Ovary (tissue), 9 donors: ENCODE measurements around the gene MSH2. TPM values are rescaled to one million over a fixed set of nuclear protein-coding genes. Genes with fewer than 3 reads are reported as not detected.
"Not testable (repeated sequence)": the region's sequence is repeated elsewhere in the genome, so short reads cannot be mapped to it uniquely, and the experiment has no call there.

Experiments used
- DNase-seq, 5 donors: peaks; one replicate each; pipeline ENCODE4 v3.0.0-alpha.2; 2019 to 2020
- H3K27ac ChIP-seq, 2 donors: fragments of 200-600 bp; one replicate each; pipeline versions ENCODE4 v1.5.1 to v1.8.0; 2019 to 2022
- H3K27me3 ChIP-seq: fragments of 200-600 bp; one replicate; pipeline ENCODE4 v1.8.0; 2022
- H3K36me3 ChIP-seq: fragments of 200-600 bp; sonication (generic); one replicate; pipeline ENCODE4 v1.5.1; 2019
- H3K4me1 ChIP-seq: one replicate; pipeline ENCODE4 v1.8.1; 2013; ENCODE audit warnings: mild to moderate bottlenecking, moderate library complexity; ENCODE audit not compliant: insufficient read depth
- H3K4me3 ChIP-seq: fragments of 200-600 bp; sonication (generic); one replicate; pipeline ENCODE4 v1.5.1; 2017
- H3K9me3 ChIP-seq, 2 donors: fragments of 200-600 bp in 1 of 2; sonication (generic) in 1 of 2; one replicate each; pipeline versions ENCODE4 v1.5.1 to v1.8.1; 2013 to 2019; ENCODE audit warnings: mild to moderate bottlenecking in 1 of 2, moderate library complexity in 1 of 2
- CTCF ChIP-seq, 3 donors: fragments of 450-650 bp in 2 of 3; fragments of 200-600 bp in 1 of 3; IDR thresholded peaks; one replicate each; pipeline versions ENCODE4 v1.5.1 to v1.8.0; 2016 to 2022; ENCODE audit warnings: antibody characterized with exemption in 3 of 3, mild to moderate bottlenecking in 1 of 3
- EP300 ChIP-seq: sonication (generic); formaldehyde crosslinking; IDR thresholded peaks from one replicate; pipeline ENCODE4 v1.6.1; 2017; ENCODE audit warnings: antibody characterized with exemption
- POLR2A ChIP-seq: fragments of 450-650 bp; IDR thresholded peaks from one replicate; pipeline ENCODE4 v1.6.1; 2017; ENCODE audit warnings: antibody characterized with exemption, mild to moderate bottlenecking, moderate library complexity
- WGBS, 3 donors: extraction: QIAGEN DNeasy Blood & Tissue Kit in 1 of 3; methylation state at CpG; one replicate each; pipeline versions ENCODE4 v1.1.5 to v1.1.7; 2013 to 2017; 5-methylcytosine and 5-hydroxymethylcytosine counted together
- intact Hi-C, 4 donors: fragments of 100-400 bp; cut with DNase I; formaldehyde crosslinking; loops; one replicate each; pipeline versions ENCODE4 v1.11.0 to v1.15.1; 2022 to 2023
- polyA plus RNA-seq, 2 donors: library from polyadenylated mRNA; stranded (reverse); fragments of 200-250 nt in 1 of 2; fragments of 350-450 nt in 1 of 2; fragmentation: Illumina TruSeq in 1 of 2; extraction: RNeasy Lipid Tissue Mini Kit (QIAGEN cat#74804) in 1 of 2; gene quantifications; one replicate each; pipeline ENCODE4 v1.2.3, GENCODE V29; 2013 to 2014
- total RNA-seq, 7 donors: library from RNA; depleted of rRNA in 2 of 7; stranded (reverse); fragments of >200 nt in 2 of 7; fragmentation: NEBNext Ultra II Directional in 3 of 7; extraction: Animal tissue kit (Norgen Biotek cat#: 25700) in 3 of 7; gene quantifications; one replicate each; pipeline versions ENCODE4 v1.1.0 to v1.2.4, GENCODE V29; 2016 to 2023
- donor health status: DM: no; HTN: no; CAD: no; lungs with moderate emphysema.
- donor health status: DM: no; HTN: no; CAD: no.
- donor health status: Bipolar disorder and iron deficiency.
- donor health status: DM: yes; HTN: yes; CAD: no.
- donor health status: DM: no; HTN: no; CAD: no.
- donor health status: DM: yes; HTN: yes; CAD: no.

MSH2 gene
- total and polyA plus RNA-seq, 9 donors: 8.5 to 16.4 (median 10.7) TPM

GRCh38 chr2:47414682-47415458, 11.9 kb downstream of the MSH2 start:
- Histone ChIP-seq H3K4me1 (no peaks in the 10 kb centered on the region), H3K9me3 (no peaks in the 10 kb centered on the region), H3K36me3 (no peaks in the 10 kb centered on the region), H3K4me3 (no peak overlapping the region), H3K27ac (no peak overlapping the region), H3K27me3 (no peaks in the 10 kb centered on the region)
- intact Hi-C loops: no loop called here
- DNase-seq: no peak
- no peak for TF ChIP-seq CTCF (IDR thresholded peaks at IDR 0.05)
- TF ChIP-seq EP300: no peak
- TF ChIP-seq POLR2A: no peak
- WGBS, 3 donors: 94 to 96% (median 95%) methylated on average over 7 of the region's 7 CpGs

- Histone ChIP-seq H3K9me3 (no peaks in the 10 kb centered on the region), H3K36me3 (no peaks in the 10 kb centered on the region), H3K27me3 (no peaks in the 10 kb centered on the region), H3K4me1 (no peaks in the 10 kb centered on the region), H3K4me3 (no peak overlapping the region), H3K27ac (no peak overlapping the region)
- no peak for DNase-seq
- intact Hi-C loops: no loop called here
- 62 to 85% (median 83%) methylated on average over 2 of the region's 2 CpGs for WGBS, 3 donors
- TF ChIP-seq EP300 (no peak), CTCF (IDR thresholded peaks at IDR 0.05) (no peak), POLR2A (no peak)
Measured at GRCh38 chr2:47420214-47420613, 17.3 kb downstream of the MSH2 start.

- DNase-seq, H3K9me3 ChIP-seq, H3K36me3 ChIP-seq, intact Hi-C loops, H3K4me3 ChIP-seq, H3K4me1 ChIP-seq, H3K27me3 ChIP-seq, H3K27ac ChIP-seq: not testable (repeated sequence)
- 84 to 94% (median 90%) methylated on average over 10 of the region's 10 CpGs for WGBS, 3 donors
Measured at GRCh38 chr2:47420683-47421082, 17.7 kb downstream of the MSH2 start.

- no peaks in the 10 kb centered on the region for H3K9me3 ChIP-seq
- intact Hi-C loops: no loop called here
- H3K4me3 ChIP-seq: no peak overlapping the region
- no peaks in the 10 kb centered on the region for H3K4me1 ChIP-seq
- WGBS, 3 donors: 95 to 98% (median 98%) methylated on average over 4 of the region's 4 CpGs
- H3K36me3 ChIP-seq: no peaks in the 10 kb centered on the region
- TF ChIP-seq POLR2A: no peak
- no peak for TF ChIP-seq CTCF (IDR thresholded peaks at IDR 0.05)
- no peak for TF ChIP-seq EP300
- H3K27me3 ChIP-seq: no peaks in the 10 kb centered on the region
- no peak overlapping the region for H3K27ac ChIP-seq
- DNase-seq: no peak
Measured at GRCh38 chr2:47422016-47422415, 19.1 kb downstream of the MSH2 start.

GRCh38 chr2:47422560-47422959, 19.6 kb downstream of the MSH2 start:
- TF ChIP-seq EP300 (no peak), POLR2A (no peak)

More at GRCh38 chr2:47422560-47422959, 19.6 kb downstream of the MSH2 start:
- H3K36me3 ChIP-seq: no peaks in the 10 kb centered on the region
- H3K27me3 ChIP-seq: no peaks in the 10 kb centered on the region
- H3K4me3 ChIP-seq: no peak overlapping the region
- H3K9me3 ChIP-seq: no peaks in the 10 kb centered on the region
- DNase-seq: no peak
- no peaks in the 10 kb centered on the region for H3K4me1 ChIP-seq
- 71 to 80% (median 77%) methylated on average over 2 of the region's 2 CpGs for WGBS, 3 donors
- intact Hi-C loops: no loop called here
- H3K27ac ChIP-seq: no peak overlapping the region
